ENCODE results near the gene ADGRG1. TPM values are rescaled to one million over a fixed set of nuclear protein-coding genes. Genes with fewer than 3 reads are reported as not detected.

The ADGRG1 gene
- polyA plus RNA-seq, 1 of the 3 experiments (the other 2 are of a cell fraction): 7.4 TPM

DNA sequence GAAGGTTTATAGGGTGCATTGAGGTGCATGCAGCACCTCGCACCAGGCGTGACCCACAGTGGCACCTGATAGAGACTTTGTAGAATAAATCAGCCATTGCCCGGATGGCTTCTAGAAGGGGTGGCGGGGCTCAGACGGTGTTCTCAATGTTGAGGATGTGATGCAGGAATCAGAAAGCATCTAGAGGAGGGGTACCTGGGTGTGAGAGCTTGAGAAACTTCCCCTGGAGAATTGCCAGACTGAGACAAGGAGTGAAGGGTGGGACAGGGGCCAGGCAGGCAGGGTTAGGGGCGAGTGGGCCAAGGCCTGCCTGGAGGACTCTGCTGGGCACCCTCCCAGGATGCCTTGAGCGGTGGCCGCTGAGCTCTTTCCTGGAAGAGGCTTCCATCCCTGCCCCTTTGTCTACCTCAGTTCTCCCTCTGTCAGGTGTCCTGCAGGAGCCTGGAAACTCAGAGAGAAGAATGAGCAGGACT is 9.3 kb upstream of the ADGRG1 start (continued):
- TF ChIP-seq FOXM1 (IDR thresholded peaks at IDR 0.05; ENCODE audit: low read depth): no peak

- no peak overlapping the region for H3K4me3 ChIP-seq (ENCODE audit: low read depth in 2 of 2, low read length in 1 of 2)
- H3K9ac ChIP-seq: no peak overlapping the region
- TF ChIP-seq NRF1 (IDR thresholded peaks at IDR 0.05; ENCODE audit: low read depth, low read length) (no peak), YY1 (IDR thresholded peaks at IDR 0.05; ENCODE audit: low read depth) (no peak), MXI1 (IDR thresholded peaks at IDR 0.05; ENCODE audit: low read depth, low read length) (no peak), GABPA (IDR thresholded peaks at IDR 0.05; ENCODE audit: low read depth) (no peak), EP300 (IDR thresholded peaks at IDR 0.05; ENCODE audit: borderline replicate concordance in 1 of 2, low read depth in 1 of 2, low read length in 1 of 2) (no peak), PBX3 (IDR thresholded peaks at IDR 0.05) (no peak), RCOR1 (IDR thresholded peaks at IDR 0.05; ENCODE audit: low read length) (no peak), JUND (IDR thresholded peaks at IDR 0.05) (no peak), TCF12 (IDR thresholded peaks at IDR 0.05) (no peak), USF1 (IDR thresholded peaks at IDR 0.05; ENCODE audit: borderline replicate concordance, low read depth) (no peak), SMC3 (IDR thresholded peaks at IDR 0.05; ENCODE audit: low read depth, low read length) (no peak), FOSL2 (IDR thresholded peaks at IDR 0.05; ENCODE audit: borderline replicate concordance, low read depth) (no peak), TEAD4 (IDR thresholded peaks at IDR 0.05; ENCODE audit: borderline replicate concordance, insufficient read depth) (no peak), SIN3A (IDR thresholded peaks at IDR 0.05; ENCODE audit: borderline replicate concordance, low read depth, low read length) (no peak)
- TF ChIP-seq, protein P1, sequence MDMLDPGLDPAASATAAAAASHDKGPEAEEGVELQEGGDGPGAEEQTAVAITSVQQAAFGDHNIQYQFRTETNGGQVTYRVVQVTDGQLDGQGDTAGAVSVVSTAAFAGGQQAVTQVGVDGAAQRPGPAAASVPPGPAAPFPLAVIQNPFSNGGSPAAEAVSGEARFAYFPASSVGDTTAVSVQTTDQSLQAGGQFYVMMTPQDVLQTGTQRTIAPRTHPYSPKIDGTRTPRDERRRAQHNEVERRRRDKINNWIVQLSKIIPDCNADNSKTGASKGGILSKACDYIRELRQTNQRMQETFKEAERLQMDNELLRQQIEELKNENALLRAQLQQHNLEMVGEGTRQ (IDR thresholded peaks at IDR 0.05; ENCODE audit: borderline replicate concordance, low read depth, low read length): no peak
- no peak overlapping the region for H2AFZ ChIP-seq (ENCODE audit: low read depth)
- H3K4me2 ChIP-seq: no peak overlapping the region
- no peaks in the 10 kb centered on the region for H3K79me2 ChIP-seq (ENCODE audit: insufficient read depth)
- H4K20me1 ChIP-seq (ENCODE audit: insufficient read depth): no peaks in the 10 kb centered on the region
- no peaks in the 10 kb centered on the region for H3F3A ChIP-seq (replicated peaks; ENCODE audit: insufficient read depth)
- CTCF ChIA-PET: interaction anchor here (1.8 to 5.6 kb wide), 3 partner anchors 28 to 29 kb away, joined by 5 to 30 read pairs (median 13); no protein-coding TSS in a partner anchor
- no peak overlapping the region for H3K27ac ChIP-seq (ENCODE audit: low read depth in 2 of 2, low read length in 1 of 2)
- H3K36me3 ChIP-seq (replicated peaks in 1 of 2; ENCODE audit: control insufficient read depth in 1 of 2, insufficient read depth in 2 of 2, low read length in 1 of 2): no peaks in the 10 kb centered on the region
- DNase-seq: no peak
- H3K27me3 ChIP-seq (ENCODE audit: insufficient read depth): no peaks in the 10 kb centered on the region
- peaks cover 0 to 14% of the 10 kb centered on the region in 2 experiments; a peak in 2 of 4 replicates for H3K4me1 ChIP-seq (ENCODE audit: control insufficient read depth in 1 of 2, insufficient read depth in 2 of 2, low read depth in 1 of 2, low read length in 1 of 2)
- WGBS (ENCODE audit: low lambda C conversion rate): 88% methylated on average over 12 of the region's 16 CpGs
- POLR2A ChIA-PET: no interaction called here
- no peaks in the 10 kb centered on the region for H3K9me3 ChIP-seq
- no peaks in the 10 kb centered on the region for H3K9me2 ChIP-seq
Observed at GRCh38 chr16:57619606-57620334, 8.7 kb upstream of the ADGRG1 start.
